HG02884 (cell line): ENCODE data around the gene OR4F6.

Experiments used
- ATAC-seq: cut with Tn5 transposase; IDR thresholded peaks from one replicate; pipeline ENCODE4 v1.9.1; 2021; ENCODE audit warnings: mild to moderate bottlenecking, moderate library complexity; ENCODE audit not compliant: unreplicated experiment

The OR4F6 gene

GRCh38 chr15:101804375-101804774 is 1.1 kb downstream of the OR4F6 start:
- no peak for ATAC-seq

GRCh38 chr15:101804941-101805340 is 1.6 kb downstream of the OR4F6 start:
- ATAC-seq = no peak

GRCh38 chr15:101805605-101806345 is 2.5 kb downstream of the OR4F6 start:
- no peak for ATAC-seq

- no peak for ATAC-seq
Observed at GRCh38 chr15:101807345-101807945, 4.1 kb downstream of the OR4F6 start.

GRCh38 chr15:101808201-101808600 is 4.9 kb downstream of the OR4F6 start:
- no peak for ATAC-seq

GRCh38 chr15:101810456-101810855 is 7.1 kb downstream of the OR4F6 start:
- no peak for ATAC-seq

- no peak for ATAC-seq
Observed at GRCh38 chr15:101810876-101811275, 7.6 kb downstream of the OR4F6 start.

GRCh38 chr15:101811902-101812301 is 8.6 kb downstream of the OR4F6 start, which contains the start of gene OR4F15:
OR4F15 (plus strand) TSS chr15:101812202; CDS start chr15:101818187, 5,985 bp downstream.
- ATAC-seq = no peak

- ATAC-seq = no peak
Observed at GRCh38 chr15:101813803-101814534, 10.7 kb downstream of the OR4F6 start.

GRCh38 chr15:101820781-101821180 is 17.5 kb downstream of the OR4F6 start:
- no peak for ATAC-seq

- ATAC-seq = no peak
Observed at GRCh38 chr15:101827257-101827656, 23.9 kb downstream of the OR4F6 start.

- no peak for ATAC-seq
Observed at GRCh38 chr15:101828774-101829173, 25.5 kb downstream of the OR4F6 start.

- no peak for ATAC-seq
Observed at GRCh38 chr15:101841656-101842055, 38.3 kb downstream of the OR4F6 start.

GRCh38 chr15:101844916-101845315 is 41.6 kb downstream of the OR4F6 start:
- ATAC-seq = no peak

GRCh38 chr15:101852356-101852755 is 49.0 kb downstream of the OR4F6 start:
- no peak for ATAC-seq
